ENCODE measurements around the gene ERCC5.

ERCC5 gene

DNA sequence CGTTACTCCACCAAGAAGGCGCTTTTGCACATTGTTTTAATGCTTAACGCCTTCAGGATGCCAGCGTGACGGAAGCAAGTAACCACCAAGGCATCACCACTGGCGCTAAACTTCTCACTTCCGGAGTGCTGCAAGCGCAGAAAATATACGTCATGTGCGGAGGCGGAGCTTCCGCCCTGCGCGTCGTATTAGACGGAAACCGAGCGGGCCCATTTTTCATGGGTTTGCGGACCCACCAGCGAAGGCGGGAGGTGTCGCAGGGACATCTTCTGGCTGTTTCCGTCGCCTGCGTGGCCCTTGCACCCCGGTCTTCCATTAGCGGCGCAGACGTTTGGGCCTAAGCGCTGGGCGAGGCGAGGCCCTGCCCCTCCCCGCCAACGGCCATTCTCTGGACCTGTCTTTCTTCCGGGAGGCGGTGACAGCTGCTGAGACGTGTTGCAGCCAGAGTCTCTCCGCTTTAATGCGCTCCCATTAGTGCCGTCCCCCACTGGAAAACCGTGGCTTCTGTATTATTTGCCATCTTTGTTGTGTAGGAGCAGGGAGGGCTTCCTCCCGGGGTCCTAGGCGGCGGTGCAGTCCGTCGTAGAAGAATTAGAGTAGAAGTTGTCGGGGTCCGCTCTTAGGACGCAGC, at the start of gene ERCC5:
ERCC5 (plus strand) TSS at position 403 of the 631 bp plus-strand sequence. CDS start 235 bp downstream, outside the sequence.
- DNase-seq (ENCODE audit: low read depth, low spot score), result peak; percentile 91

DNA sequence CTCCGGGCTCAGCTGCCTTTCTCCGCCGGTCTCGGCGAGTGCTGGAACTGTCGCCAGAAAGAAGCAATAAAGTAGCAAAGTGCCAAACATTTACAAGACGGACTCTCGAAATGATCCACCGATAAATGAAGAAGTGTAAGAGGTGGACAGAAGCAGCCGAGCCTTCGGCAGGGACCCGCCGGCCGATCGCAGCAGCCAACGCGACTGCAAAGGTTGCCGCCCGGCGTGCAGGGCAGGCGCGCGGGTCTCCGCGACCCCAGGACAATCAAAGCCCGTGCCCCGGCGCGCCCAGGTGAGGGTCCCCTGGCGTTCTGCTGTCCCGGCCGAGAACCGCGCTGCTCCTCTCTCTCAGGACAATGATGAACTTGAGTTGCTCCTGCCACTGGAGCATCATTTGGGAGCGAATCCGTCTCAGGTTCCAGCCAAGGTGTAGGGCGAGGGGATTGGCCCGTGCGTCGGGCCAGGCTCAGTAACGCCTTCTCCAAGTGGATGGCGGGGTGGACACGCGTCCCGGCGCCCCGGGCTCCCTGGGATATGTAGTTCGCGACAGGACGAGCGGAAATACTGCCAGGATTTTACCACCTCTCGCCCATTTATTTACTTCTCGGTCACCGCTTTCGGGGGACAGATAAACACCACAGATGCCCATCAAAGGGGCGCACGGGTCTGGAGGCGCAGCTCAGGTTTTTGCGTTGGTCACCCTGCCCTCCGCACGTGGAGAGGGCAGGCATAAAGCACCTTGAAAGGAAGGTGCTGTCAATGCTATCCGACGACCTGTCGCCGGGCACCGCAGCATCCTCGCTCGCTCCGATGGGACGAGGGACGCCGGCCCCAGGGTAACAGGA, 47.0 kb upstream of the ERCC5 start, which contains the start of the genes BIVM and POGLUT2:
BIVM (plus strand) TSS at position 539 of the 845 bp plus-strand sequence. CDS start 8,149 bp downstream, outside the sequence.
POGLUT2 (minus strand) TSS at position 396 of the 845 bp plus-strand sequence; CDS start at position 90, 306 bp downstream.
- DNase-seq (ENCODE audit: low read depth, low spot score), result no peak

DNA sequence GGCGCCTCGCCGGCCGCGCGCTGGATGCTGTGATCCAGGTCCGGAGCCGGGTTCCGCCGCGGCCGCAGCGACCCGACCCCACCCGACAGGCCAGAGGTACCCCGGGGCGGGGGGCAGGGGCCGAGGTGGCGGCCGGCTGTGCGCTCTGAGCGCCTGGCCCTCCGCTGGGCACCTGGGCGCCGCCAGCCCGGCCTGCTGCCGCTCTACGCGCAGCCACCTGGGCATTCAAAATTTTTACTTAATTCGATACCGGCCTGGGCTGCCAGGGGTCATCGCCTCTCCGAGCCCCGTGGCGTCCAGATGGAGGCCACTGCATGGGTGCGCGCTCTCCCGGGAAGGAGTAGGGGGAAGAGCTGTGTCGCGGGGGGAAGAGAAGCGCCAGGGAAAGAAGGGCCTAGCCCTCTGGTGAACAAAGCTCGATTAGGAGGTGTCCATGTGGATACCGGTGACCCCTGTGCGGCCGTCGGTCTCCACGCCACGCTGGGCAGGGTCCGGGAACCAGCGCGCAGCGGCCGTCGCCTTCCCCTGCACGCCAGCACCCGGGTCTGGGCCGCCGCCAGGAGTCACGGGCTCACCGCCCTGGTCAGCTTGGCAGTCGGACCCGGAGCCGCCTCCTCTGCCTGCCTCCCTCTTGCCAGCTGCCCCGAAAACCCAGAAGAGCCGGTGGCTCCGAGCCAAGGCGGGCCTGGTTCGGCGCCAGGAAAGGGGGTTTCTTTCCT, 46.2 kb upstream of the ERCC5 start:
- no peak for DNase-seq (ENCODE audit: low read depth, low spot score)

DNA sequence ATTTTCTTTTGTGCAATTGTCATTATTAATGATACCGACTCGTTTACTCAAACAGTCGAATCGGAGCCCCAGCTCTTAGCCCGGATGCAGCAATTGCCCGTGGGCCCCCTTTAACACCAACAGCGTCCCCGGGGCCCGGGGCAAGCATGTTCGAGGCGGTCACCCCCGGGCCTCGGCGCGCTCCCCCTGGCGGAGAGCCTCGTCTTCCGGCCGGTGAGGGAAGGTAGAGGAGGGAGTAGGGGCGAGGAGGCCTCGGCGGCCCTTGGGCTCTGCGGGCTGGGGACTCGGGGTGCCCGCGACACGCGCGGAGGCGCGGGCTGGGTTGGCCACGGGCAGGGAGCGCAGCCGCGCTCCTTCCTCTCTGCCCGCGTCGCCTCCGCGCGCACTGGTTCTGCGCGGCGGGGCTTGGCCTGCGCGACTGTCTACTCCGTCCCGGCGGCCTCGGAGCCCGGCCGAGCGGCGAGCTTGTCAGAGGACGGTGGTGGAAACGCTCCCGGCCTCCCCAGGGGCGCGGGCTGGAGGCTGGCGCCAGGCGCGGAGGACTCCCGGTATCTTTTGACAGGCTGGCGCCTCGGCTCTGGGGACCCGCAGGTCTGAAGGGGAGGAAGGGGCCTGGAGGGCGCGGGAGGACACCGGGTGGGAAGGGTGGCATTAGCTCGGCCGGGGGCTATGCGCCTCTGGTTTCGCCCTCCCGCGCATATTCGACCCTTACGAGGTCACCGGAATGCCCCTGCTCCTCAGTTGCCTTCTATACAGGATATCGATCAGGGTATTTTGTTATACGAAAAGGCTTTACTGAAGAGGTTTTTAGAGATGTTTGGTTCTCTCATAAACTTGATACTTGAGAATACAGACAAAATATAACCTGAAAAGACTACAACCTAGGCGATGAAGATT, 45.4 kb upstream of the ERCC5 start:
- peak; percentile 64 for DNase-seq (ENCODE audit: low read depth, low spot score)

DNA sequence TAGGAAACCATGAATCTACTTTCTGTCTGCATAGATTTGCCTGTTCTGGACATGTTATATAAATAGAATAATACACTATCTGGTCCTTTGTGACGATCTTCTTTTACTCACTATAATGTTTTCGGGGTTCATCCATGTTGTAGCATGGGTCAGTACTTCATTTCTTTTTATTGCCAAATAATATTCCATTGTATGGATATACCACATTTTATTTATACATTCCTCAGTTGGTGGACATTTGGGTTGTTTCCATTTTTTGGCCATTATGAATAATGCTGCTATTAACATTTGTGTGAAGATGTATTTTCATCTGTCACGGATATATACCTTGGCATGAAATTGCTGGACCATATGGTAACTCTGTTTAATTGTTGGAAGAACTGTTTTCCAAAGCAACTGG, 40.2 kb upstream of the ERCC5 start:
- no peak for DNase-seq (ENCODE audit: low read depth, low spot score)

DNA sequence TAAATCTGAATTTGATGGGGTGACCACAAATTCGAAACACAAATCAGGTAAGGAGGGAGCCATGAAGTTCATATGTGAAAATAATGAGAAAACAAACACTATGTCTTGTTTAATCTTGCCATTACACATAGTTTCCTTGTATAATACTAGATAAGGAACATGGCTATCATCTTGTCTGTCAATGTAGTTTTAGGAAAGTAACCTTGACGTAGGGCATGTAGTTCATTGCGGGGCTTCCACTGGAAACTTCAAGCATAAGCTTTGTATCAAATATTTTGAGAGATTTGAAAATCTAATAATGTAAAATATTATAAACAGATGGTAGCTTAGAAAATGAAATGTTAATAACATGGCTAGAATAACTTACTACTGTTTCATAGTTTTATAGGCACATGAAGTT, 38.1 kb upstream of the ERCC5 start:
- DNase-seq (ENCODE audit: low read depth, low spot score), result no peak

DNA sequence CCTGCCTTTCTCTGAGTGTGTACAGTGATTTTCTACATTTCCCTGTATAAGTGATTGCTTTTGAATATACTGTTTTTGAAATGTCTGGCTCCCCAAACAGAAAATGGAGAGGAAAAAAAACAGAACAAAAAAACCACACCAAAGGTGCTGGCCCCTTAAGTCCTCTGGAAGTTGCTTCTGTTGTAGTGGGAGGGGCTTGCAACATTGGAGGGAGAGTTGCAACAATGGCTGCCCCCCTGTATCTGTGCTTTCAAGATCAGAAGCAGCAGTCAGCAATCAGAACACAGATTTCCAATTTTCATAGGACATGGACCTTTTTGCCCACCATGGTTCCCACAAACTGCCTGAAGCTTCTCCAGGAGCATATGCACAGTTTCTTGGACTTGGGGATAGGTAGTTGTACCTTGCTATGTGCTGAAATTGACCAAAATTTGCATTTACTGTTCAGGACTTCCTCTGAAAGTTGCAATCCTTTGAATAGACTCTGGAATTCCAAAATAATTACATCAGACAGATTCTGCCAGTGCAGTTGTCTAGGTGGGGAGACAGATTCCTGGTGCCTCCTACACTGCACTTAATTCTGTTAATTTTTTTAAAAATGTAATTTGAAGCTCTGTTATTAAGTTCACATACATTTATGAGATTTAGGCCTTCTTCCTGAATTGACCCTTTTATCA, 33.1 kb upstream of the ERCC5 start:
- DNase-seq (ENCODE audit: low read depth, low spot score), result no peak

DNA sequence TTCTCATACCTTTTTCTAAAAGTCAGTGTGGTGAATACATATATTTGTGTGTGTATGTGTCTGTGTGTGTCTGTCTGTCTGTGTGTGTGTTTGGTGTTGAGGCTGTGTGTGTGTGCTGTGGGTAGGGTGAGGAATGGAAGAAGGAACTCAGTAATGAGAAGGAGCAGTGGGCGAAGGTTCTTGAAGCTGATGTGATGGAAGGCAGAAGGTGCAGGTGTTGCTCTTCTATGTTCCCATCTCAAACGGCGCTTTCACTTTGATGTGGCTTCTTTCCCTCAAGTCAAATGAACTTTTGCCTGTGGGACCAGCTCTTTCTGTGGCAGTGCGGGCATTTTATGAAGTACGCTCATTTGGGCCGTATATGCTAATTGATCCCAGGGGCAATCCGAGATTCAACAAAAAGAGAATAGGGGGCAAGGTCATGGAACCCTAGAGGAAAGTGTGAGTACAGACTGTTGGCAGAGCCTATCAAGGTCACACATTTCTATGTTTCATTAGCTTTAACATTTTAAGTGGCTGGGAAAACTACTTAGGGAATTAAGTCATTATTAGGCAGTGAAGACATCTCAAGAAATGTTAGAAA, 31.7 kb upstream of the ERCC5 start:
- DNase-seq (ENCODE audit: low read depth, low spot score), result no peak

DNA sequence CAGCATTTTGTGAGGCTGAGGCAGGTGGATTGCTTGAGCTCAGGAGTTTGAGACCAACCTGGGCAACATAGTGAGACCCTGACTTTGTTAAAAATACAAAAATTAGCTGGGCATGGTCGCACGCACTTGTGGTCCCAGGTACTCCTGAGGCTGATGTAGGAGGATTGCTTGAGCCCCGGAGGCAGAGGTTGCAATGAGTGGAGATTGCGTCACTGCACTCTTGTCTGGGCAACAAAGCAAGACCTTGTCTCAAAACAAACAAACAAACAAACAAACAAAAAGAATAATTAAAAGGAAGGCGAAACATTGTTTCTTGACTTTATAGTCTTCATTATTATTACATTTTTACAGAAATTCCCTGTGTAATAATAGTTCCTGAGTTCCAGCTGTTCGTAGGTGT, 31.0 kb upstream of the ERCC5 start:
- DNase-seq (ENCODE audit: low read depth, low spot score), result no peak

DNA sequence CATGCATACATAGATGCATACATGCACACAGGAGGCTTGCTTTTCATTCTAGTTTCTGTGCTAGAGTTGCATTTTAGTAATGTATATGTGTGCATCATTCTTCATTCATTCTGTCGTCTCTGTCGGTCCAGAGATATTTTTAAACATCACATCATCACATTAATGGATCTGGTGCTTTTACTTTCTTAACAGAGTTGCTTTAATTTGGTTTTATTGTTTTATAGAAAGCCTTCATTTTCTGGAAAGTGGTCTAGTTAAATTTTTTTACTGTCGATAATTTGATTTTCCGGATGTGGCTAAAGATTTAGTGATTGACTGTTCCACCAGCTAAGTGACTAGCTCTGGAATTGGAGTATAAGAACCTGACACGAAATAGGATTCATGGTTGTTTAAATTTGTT, 30.0 kb upstream of the ERCC5 start:
- no peak for DNase-seq (ENCODE audit: low read depth, low spot score)

DNA sequence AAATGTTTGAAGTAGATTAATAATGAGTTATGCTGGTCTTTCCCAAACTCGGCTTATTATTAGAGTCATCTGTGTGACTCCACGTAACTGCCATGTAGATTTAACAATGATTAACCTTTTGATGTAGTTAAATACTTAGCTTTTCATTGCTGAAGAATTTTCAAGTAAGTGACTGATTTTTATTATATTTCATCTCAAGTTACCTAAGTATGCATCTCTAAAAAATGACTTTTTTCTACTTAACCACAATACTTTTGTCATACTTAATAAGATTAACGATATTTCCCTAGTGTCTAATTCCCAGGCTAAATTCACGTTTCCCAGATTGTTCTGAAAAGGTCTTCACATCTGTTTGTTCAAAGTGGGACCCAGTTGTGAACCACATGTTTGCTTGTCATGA, 29.1 kb upstream of the ERCC5 start:
- DNase-seq (ENCODE audit: low read depth, low spot score), result no peak

DNA sequence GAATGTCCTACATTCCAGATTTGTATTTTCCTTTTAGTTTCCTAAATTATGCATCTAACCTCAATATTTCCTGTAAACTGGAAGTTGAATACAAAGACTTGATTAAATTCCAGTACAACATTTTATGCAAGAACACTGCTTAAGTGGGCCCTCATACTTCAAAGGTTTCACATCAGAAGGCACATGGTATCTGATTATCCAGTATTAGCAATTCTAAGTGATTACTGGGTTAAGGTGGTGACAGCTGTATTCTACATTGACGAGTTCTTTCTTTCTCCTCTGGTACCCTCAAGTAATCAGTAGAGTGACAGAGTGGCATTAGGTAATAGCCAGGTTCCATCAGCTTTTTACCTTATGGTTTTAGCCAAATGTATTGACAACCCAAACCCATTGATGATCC, 28.6 kb upstream of the ERCC5 start:
- DNase-seq (ENCODE audit: low read depth, low spot score), result no peak

DNA sequence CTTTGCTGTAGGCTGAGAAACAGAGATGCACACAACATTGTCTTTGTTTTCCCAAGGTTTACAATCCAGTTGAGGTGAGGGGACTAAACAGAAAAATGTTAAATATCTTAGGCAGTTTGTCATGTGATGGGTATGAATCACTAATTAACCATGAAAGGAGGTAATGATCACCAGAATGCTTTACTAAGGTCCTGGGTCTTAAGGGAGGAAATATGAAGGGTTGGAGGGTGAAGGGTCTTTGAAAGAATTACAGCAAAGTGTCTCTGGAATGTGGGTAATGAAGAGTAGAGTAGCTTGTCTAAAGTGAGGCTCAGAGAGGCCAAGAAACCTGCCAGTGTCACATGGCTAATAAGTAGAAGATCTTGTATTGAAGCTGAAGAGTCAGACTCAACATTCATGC, 27.9 kb upstream of the ERCC5 start:
- DNase-seq (ENCODE audit: low read depth, low spot score), result no peak

DNA sequence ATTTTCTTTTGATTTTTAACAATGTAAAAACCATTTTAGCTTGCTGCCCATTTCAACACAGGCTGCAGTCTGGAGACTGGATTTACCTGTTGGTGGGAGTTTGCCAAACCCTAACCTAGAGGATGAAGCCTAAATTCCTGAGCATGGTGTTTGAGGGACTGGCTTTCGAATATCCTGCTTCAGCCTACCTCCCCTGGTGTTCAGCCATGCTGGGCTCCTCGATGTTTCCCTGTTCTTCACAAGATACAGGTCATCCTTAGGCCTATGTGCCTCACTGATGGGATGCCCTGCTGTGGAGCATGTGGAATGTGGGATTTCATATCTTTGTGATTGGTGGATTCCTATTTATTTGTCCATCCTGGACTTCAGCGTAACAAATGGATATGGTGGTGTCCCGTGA, 20.4 kb upstream of the ERCC5 start:
- DNase-seq (ENCODE audit: low read depth, low spot score), result no peak

DNA sequence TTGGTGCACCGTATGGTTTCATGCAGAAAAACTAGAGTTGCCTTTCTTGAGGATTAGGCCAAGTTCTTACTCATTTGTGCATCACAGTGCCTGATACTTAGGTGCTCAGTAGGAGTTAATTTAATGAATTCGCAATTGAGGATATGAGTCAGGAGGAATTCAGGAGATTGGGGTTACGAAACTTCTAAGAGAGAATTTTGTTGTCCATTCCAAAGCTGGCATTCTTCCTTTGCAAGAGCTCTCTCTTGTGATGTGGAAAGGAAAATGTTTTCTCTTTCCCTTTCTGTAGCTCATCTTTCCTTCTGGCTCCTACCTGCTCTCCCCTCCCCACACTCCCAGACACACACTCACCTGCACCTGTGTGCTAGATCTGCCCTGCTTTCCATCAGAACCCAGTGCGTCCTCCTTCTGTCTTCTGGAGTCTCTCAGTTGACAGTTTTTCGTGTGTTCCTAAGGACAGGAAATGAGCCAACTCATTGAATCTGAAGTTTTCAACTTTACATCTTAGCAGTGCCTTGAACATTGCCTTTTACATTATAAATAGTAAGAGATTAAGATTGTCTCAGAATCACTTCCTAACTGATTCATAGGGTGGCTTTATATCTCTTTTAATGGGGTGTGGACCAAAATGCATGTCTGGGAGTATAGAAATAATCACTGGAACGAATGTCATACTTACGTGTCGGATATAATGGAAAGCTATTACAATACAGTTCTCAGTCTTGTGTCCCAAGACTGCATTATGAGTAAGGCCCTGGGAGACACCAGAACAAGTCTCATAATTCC, 19.7 kb upstream of the ERCC5 start:
- DNase-seq (ENCODE audit: low read depth, low spot score), result no peak

DNA sequence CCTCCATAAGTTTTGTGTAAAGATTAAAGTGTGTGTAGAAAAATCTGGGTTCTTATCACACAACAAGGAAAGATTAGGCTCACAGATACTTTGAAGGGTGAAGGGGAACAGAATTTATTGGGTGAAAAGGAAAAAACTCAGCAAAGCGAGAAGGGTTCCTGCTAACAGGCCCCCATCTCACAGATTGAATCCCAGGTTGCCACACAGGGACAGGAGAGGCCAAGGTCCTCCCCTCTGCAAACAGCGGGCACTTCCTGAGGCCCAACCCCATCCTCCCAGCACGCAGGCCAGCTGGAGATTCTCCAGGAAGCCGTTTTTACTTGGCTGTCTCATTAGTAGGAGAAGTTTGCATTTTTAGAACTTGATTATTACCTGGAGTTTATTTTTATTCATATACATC, 15.2 kb upstream of the ERCC5 start:
- DNase-seq (ENCODE audit: low read depth, low spot score), result no peak

DNA sequence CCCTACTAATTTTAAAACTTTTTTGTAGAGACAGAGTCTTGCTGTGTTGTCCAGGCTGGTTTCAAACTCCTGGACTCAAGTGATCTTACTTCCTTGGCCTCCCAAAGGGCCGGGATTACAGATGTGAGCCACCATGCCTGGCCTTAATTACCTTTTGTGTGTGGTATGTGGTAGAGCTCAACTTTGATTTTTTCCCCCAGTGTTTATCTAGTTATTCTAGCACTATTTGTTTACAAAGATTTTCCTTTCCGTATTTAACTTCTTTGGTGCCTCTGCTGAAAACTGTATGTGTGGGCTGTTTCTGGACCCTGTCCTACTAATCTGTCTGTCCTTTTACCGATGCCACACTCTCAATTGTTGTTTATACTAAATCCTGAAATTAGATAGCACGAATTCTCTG, 9.4 kb upstream of the ERCC5 start:
- no peak for DNase-seq (ENCODE audit: low read depth, low spot score)

DNA sequence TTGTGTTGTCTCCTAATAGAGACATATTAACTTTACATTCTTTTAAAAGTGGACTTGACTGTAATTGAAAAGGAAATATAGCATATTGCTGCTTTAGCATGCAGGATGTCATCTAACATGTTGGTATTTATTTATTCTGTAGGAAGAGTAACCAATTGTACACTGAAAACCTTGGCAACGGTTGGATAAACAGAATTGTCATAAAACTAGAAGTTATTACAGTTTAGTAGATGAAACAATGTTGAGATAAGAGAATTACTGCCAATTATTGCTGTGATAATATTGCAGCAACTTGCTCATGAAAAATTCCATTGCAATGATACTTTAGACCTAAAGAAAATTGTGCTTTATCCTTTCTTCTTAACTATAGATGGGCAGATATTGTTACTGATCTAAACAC, 7.6 kb upstream of the ERCC5 start:
- DNase-seq (ENCODE audit: low read depth, low spot score), result no peak

DNA sequence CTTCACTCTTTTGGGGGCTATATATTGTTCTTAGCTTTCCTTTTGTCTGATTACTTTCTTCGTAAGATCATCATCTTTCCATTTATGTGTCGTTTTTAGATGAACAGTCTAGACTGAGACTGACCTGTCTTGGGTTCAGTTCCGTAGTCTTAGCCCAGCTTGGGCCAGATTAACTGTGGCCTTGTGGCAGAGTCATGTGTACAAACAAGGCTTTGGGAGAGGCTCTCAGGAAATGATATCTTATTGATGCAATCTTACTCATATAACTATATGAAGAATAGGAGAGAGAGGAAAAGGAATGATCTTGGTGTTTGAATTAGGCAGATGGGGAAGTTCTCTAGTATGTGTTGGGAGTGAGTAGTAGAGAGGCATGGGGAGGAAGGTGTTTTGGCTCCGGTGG, 6.8 kb upstream of the ERCC5 start:
- DNase-seq (ENCODE audit: low read depth, low spot score), result no peak

DNA sequence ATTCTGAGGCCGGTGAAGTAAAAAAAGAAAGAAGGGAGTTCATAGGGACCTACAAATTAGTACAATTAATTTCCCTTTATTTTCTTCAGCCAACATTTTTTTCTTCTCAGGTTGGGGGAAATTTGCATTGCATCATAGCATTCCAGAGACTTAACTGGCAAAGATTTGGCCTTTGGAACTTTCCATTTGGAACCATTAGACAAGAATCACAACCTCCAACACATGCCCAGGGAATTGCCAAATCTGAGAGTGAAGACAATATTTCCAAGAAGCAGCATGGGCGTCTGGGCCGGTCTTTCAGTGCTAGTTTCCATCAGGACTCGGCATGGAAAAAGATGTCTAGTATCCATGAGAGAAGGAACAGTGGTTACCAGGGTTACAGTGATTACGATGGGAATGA, 6.4 kb upstream of the ERCC5 start:
- DNase-seq (ENCODE audit: low read depth, low spot score), result no peak
